DND-41 (cell line): ENCODE data around the gene UAP1L1.

Experiments used
- ATAC-seq: fragments of 200-7000 bp; cut with Tn5 transposase; 3 replicates; pipeline ENCODE4 v1.9.1; 2021; ENCODE audit warnings: low read depth; ENCODE audit not compliant: insufficient read depth
- DNase-seq: peaks from one replicate; pipeline ENCODE4 v3.0.0-alpha.2; 2020
- H2AFZ ChIP-seq: 2 replicates; pipeline ENCODE4 v1.6.0; 2012; ENCODE audit warnings: low read depth, low read length
- H3K27ac ChIP-seq: 2 replicates; pipeline ENCODE4 v1.5.1; 2012; ENCODE audit warnings: low read length, inconsistent platforms
- H3K27me3 ChIP-seq: fragments of 200-600 bp; sonication (generic); 2 replicates; pipeline ENCODE4 v1.6.0; 2012; ENCODE audit warnings: low read length, mild to moderate bottlenecking, inconsistent platforms; ENCODE audit not compliant: insufficient read depth, poor library complexity
- H3K36me3 ChIP-seq: 2 replicates; pipeline ENCODE4 v1.5.1; 2012; ENCODE audit warnings: low read length, inconsistent platforms; ENCODE audit not compliant: insufficient read depth
- H3K4me1 ChIP-seq: 2 replicates; pipeline ENCODE4 v1.5.1; 2012; ENCODE audit warnings: mild to moderate bottlenecking, low read length; ENCODE audit not compliant: insufficient read depth
- H3K4me2 ChIP-seq: 2 replicates; pipeline ENCODE4 v1.6.0; 2012; ENCODE audit warnings: mild to moderate bottlenecking, moderate library complexity, low read length, inconsistent platforms; ENCODE audit not compliant: insufficient read depth
- H3K4me3 ChIP-seq, 2 experiments: fragments of 200-600 bp in 1 of 2; shearing (Covaris generic) in 1 of 2; 2 replicates each; pipeline ENCODE4 v1.5.1; 2012 to 2016; ENCODE audit warnings: inconsistent platforms in 2 of 2, low read length in 2 of 2, mild to moderate bottlenecking in 2 of 2, low read depth in 1 of 2, moderate library complexity in 1 of 2
- H3K79me2 ChIP-seq: 2 replicates; pipeline ENCODE4 v1.6.0; 2012; ENCODE audit warnings: low read length, inconsistent platforms; ENCODE audit not compliant: insufficient read depth
- H3K9ac ChIP-seq: 2 replicates; pipeline ENCODE4 v1.6.0; 2012; ENCODE audit warnings: low read depth, mild to moderate bottlenecking, inconsistent platforms, low read length, moderate library complexity
- H3K9me3 ChIP-seq: 2 replicates; pipeline ENCODE4 v1.5.1; 2012; ENCODE audit warnings: low read length, moderate library complexity, mild to moderate bottlenecking, inconsistent platforms; ENCODE audit not compliant: insufficient read depth, severe bottlenecking
- H4K20me1 ChIP-seq: 2 replicates; pipeline ENCODE4 v1.6.0; 2012; ENCODE audit warnings: low read length; ENCODE audit not compliant: insufficient read depth
- EZH2 ChIP-seq: IDR thresholded peaks from 3 replicates; pipeline ENCODE4 v1.6.1; 2012; ENCODE audit warnings: borderline replicate concordance, low read depth, mild to moderate bottlenecking, moderate library complexity, low read length, inconsistent platforms; ENCODE audit not compliant: severe bottlenecking
- TF ChIP-seq, protein P1 (sequence below): IDR thresholded peaks from 2 replicates; pipeline ENCODE4 v1.5.1; 2012; ENCODE audit warnings: borderline replicate concordance, low read length, moderate library complexity, mild to moderate bottlenecking; ENCODE audit not compliant: poor library complexity, severe bottlenecking; ENCODE audit errors: extremely low read depth

Gene UAP1L1

DNA sequence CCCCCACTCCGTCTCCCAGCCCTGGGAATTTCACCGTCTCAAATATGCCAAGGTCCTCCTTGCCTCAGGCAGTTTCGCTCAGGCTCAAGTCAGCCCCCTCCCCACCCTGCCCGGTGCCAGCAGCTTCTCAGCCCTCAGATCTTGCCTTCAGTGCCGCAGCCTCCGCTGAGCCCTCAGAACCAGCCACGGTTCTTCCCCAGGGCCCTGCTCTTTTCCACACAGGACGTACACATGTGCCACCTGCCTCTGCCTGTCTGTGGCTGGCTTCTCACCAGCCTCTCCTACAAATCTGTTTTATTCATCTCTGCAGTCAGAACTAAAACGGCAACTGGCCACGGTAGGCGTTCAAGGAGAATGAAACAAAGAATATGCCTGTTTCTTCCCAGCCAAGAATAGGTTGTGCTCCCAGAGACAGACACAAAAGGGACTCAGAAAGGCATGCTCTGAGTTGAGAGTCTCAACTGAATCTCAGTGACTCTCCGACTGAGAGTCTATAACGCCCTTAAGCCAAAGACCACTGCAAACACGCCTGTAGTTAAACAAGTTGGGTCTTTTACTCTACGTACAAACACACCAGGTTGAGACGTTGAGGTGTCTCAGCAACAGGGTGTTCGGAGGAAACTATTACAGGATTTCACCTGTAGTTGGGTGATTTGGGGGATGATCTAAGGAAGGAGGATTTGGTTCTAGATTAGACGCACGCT, 51.0 kb downstream of the UAP1L1 start:
- peak overlapping the region; percentile 87 for H3K4me2 ChIP-seq
- H3K79me2 ChIP-seq, result peaks cover 40% of the 10 kb centered on the region
- peak overlapping the region; percentile 85 to 98 for H3K4me3 ChIP-seq
- ATAC-seq, result peak; percentile 64
- H3K9ac ChIP-seq, result peak overlapping the region; percentile 91
- TF ChIP-seq EZH2, result no peak
- TF ChIP-seq, protein P1, sequence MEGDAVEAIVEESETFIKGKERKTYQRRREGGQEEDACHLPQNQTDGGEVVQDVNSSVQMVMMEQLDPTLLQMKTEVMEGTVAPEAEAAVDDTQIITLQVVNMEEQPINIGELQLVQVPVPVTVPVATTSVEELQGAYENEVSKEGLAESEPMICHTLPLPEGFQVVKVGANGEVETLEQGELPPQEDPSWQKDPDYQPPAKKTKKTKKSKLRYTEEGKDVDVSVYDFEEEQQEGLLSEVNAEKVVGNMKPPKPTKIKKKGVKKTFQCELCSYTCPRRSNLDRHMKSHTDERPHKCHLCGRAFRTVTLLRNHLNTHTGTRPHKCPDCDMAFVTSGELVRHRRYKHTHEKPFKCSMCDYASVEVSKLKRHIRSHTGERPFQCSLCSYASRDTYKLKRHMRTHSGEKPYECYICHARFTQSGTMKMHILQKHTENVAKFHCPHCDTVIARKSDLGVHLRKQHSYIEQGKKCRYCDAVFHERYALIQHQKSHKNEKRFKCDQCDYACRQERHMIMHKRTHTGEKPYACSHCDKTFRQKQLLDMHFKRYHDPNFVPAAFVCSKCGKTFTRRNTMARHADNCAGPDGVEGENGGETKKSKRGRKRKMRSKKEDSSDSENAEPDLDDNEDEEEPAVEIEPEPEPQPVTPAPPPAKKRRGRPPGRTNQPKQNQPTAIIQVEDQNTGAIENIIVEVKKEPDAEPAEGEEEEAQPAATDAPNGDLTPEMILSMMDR, result no peak
- DNase-seq, result peak; percentile 73
- no peaks in the 10 kb centered on the region for H4K20me1 ChIP-seq
- peak overlapping the region; percentile 96 for H2AFZ ChIP-seq
- peak overlapping the region; percentile 91 for H3K27ac ChIP-seq
- H3K9me3 ChIP-seq, result no peaks in the 10 kb centered on the region
- no peaks in the 10 kb centered on the region for H3K27me3 ChIP-seq
- peaks cover 38% of the 10 kb centered on the region for H3K4me1 ChIP-seq
- H3K36me3 ChIP-seq, result no peaks in the 10 kb centered on the region; the same call in 1 of the 2 replicates

DNA sequence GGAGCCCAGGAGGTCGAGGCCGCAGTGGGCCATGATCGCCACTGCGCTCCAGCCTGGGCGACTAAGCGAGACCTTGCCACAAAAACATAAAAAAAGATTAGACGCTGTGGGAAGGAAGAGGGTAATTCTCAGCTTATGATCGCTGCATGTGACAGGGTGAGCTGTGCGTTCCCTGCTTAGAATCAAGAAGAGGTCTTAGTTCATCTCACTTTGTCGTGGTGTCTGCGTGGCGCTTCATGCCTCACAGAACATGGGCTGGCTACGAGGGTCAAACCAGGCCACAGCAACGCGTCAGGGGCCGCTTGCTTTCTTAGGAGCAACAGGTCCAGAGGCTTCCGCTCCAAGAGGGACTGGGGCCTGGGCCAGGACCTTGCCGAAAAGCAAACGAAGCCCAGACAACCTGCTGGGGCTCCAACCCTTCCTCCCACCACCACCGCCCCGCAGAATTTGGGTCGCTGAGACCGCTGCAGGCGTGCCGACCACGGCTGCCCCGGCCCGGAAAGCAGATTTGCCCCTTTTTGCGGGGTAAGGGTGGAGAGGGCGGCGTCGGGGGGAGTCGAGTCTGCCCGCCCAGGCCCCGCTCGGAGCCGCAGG, 51.6 kb downstream of the UAP1L1 start:
- Histone ChIP-seq H2AFZ (peak overlapping the region; percentile 96), H3K79me2 (peaks cover 40% of the 10 kb centered on the region), H3K4me1 (peaks cover 36% of the 10 kb centered on the region), H3K36me3 (no peaks in the 10 kb centered on the region; the same call in 1 of the 2 replicates), H4K20me1 (no peaks in the 10 kb centered on the region), H3K4me3 (peak overlapping the region; percentile 85 to 98), H3K27me3 (no peaks in the 10 kb centered on the region), H3K9me3 (no peaks in the 10 kb centered on the region), H3K27ac (peak overlapping the region; percentile 91), H3K9ac (peak overlapping the region; percentile 91), H3K4me2 (peak overlapping the region; percentile 87)
- DNase-seq (peak; percentile 33), ATAC-seq (peak; percentile 0; the same call in 1 of the 3 replicates)
- TF ChIP-seq, protein P1, result no peak
- no peak for TF ChIP-seq EZH2

DNA sequence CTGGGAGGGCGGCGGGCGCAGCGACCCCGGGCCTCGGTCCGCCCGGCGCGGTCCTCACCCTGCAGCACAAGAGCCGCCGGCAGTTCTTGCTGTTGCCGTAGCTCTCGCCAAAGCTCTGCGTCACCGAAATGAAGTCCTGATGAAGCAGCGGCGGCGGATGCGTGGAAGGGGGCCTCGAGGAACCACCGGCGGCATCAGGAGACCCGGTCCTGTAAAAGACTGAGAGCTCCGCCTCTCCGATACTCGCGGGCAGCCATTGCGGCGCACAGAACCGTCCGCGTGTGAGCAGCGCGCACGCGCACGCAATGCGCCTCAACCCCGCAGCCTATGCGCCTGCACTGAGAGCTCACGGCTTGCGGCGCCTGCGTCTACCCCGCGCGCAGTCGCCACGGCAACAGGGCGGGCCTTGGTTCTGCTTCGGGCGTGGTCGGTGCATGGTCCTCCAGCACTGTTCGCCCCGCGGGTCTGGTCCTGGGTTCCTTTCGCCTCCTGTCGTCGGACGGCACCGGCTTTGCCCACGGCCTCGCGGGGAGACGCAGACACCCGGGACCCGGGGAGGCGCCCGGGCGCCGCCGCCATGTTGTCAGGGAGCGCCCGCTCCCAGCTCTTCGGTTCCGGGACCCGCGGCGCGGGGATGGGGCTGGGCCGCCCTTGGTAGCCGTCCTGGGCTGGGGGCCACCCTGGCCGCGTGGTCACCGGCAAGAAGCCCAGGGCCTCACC, 52.3 kb downstream of the UAP1L1 start:
- Histone ChIP-seq H3K79me2 (peaks cover 40% of the 10 kb centered on the region), H3K27ac (peak overlapping the region; percentile 91), H3K36me3 (no peaks in the 10 kb centered on the region; the same call in 1 of the 2 replicates), H2AFZ (peak overlapping the region; percentile 96), H3K4me3 (peak overlapping the region; percentile 85 to 98), H3K4me1 (peaks cover 36% of the 10 kb centered on the region), H3K9me3 (no peaks in the 10 kb centered on the region), H4K20me1 (no peaks in the 10 kb centered on the region), H3K9ac (peak overlapping the region; percentile 91), H3K4me2 (peak overlapping the region; percentile 87), H3K27me3 (no peaks in the 10 kb centered on the region)
- peak; percentile 89 for ATAC-seq
- no peak for TF ChIP-seq EZH2
- TF ChIP-seq, protein P1, result no peak
- DNase-seq, result peak; percentile 88
